Measurements from ENCODE around the gene CCDC88C.
A peak's percentile ranks its signal among the peaks of the same experiment; 100 is the strongest.
"Not testable (repeated sequence)": the region's sequence is repeated elsewhere in the genome, so short reads cannot be mapped to it uniquely, and the experiment has no call there.

Gene CCDC88C

GRCh38 chr14:91454580-91454979 lies 37.0 kb upstream of the CCDC88C start:
- no peak for DNase-seq (ENCODE audit: low read depth)
- no peak for TF ChIP-seq CTCF (IDR thresholded peaks at IDR 0.05; ENCODE audit: control insufficient read depth, insufficient read depth, low read depth, low read length, missing control alignments)
- H3K4me3 ChIP-seq (ENCODE audit: control insufficient read depth, low read depth, low read length) = no peak overlapping the region

GRCh38 chr14:91454155-91454554 lies 36.5 kb upstream of the CCDC88C start:
- no peak overlapping the region for H3K4me3 ChIP-seq (ENCODE audit: control insufficient read depth, low read depth, low read length)
- DNase-seq (ENCODE audit: low read depth) = no peak
- no peak for TF ChIP-seq CTCF (IDR thresholded peaks at IDR 0.05; ENCODE audit: control insufficient read depth, insufficient read depth, low read depth, low read length, missing control alignments)

- TF ChIP-seq CTCF (IDR thresholded peaks at IDR 0.05; ENCODE audit: control insufficient read depth, insufficient read depth, low read depth, low read length, missing control alignments) = no peak
- no peak overlapping the region for H3K4me3 ChIP-seq (ENCODE audit: control insufficient read depth, low read depth, low read length)
- no peak for DNase-seq (ENCODE audit: low read depth)
Observed at GRCh38 chr14:91453744-91454143, 36.1 kb upstream of the CCDC88C start.

- no peak for DNase-seq (ENCODE audit: low read depth)
- no peak for TF ChIP-seq CTCF (IDR thresholded peaks at IDR 0.05; ENCODE audit: control insufficient read depth, insufficient read depth, low read depth, low read length, missing control alignments)
- H3K4me3 ChIP-seq (ENCODE audit: control insufficient read depth, low read depth, low read length) = no peak overlapping the region
Observed at GRCh38 chr14:91444335-91445020, 26.9 kb upstream of the CCDC88C start.

- H3K4me3 ChIP-seq (ENCODE audit: control insufficient read depth, low read depth, low read length) = no peak overlapping the region
- TF ChIP-seq CTCF (IDR thresholded peaks at IDR 0.05; ENCODE audit: control insufficient read depth, insufficient read depth, low read depth, low read length, missing control alignments) = peak; percentile 0
- no peak for DNase-seq (ENCODE audit: low read depth)
Observed at GRCh38 chr14:91439345-91439744, 21.7 kb upstream of the CCDC88C start.

GRCh38 chr14:91438845-91439244 lies 21.2 kb upstream of the CCDC88C start:
- DNase-seq (ENCODE audit: low read depth) = no peak
- H3K4me3 ChIP-seq (ENCODE audit: control insufficient read depth, low read depth, low read length) = no peak overlapping the region
- no peak for TF ChIP-seq CTCF (IDR thresholded peaks at IDR 0.05; ENCODE audit: control insufficient read depth, insufficient read depth, low read depth, low read length, missing control alignments)

- not testable (repeated sequence) for DNase-seq (ENCODE audit: low read depth); H3K4me3 ChIP-seq (ENCODE audit: control insufficient read depth, low read depth, low read length)
Observed at GRCh38 chr14:91436266-91436665, 18.6 kb upstream of the CCDC88C start.

Data from AG09309 (cell line).